Skeletal muscle tissue (tissue), 4 donors: ENCODE data around the gene MIF. TPM values are rescaled to one million over a fixed set of nuclear protein-coding genes. Genes with fewer than 3 reads are reported as not detected.

Experiments
- H3K27ac ChIP-seq: one replicate; pipeline ENCODE4 v1.7.0; 2013; ENCODE audit warnings: mild to moderate bottlenecking, low read depth, low read length, inconsistent platforms
- H3K27me3 ChIP-seq, 3 donors: one replicate each; pipeline ENCODE4 v1.7.0; 2013; ENCODE audit warnings: low read length in 3 of 3; ENCODE audit not compliant: control insufficient read depth in 3 of 3, insufficient read depth in 3 of 3
- H3K36me3 ChIP-seq, 3 donors: one replicate each; pipeline ENCODE4 v1.7.0; 2013; ENCODE audit warnings: low read length in 3 of 3; ENCODE audit not compliant: control insufficient read depth in 3 of 3, insufficient read depth in 3 of 3
- H3K4me1 ChIP-seq, 3 donors: one replicate each; pipeline ENCODE4 v1.7.0; 2013; ENCODE audit warnings: low read length in 3 of 3, mild to moderate bottlenecking in 3 of 3; ENCODE audit not compliant: control insufficient read depth in 3 of 3, insufficient read depth in 3 of 3
- H3K4me3 ChIP-seq, 3 donors: one replicate each; pipeline ENCODE4 v1.7.0; 2013; ENCODE audit warnings: low read length in 3 of 3
- H3K9ac ChIP-seq, 3 donors: one replicate each; pipeline ENCODE4 v1.7.0; 2013; ENCODE audit warnings: low read length in 3 of 3, mild to moderate bottlenecking in 3 of 3, moderate library complexity in 2 of 3, low read depth in 1 of 3
- H3K9me3 ChIP-seq, 3 donors: one replicate each; pipeline ENCODE4 v1.7.0; 2013; ENCODE audit warnings: low read length in 3 of 3; ENCODE audit not compliant: control insufficient read depth in 3 of 3
- total RNA-seq: library from RNA; depleted of rRNA; stranded (reverse); fragments of >200 nt; gene quantifications from one replicate; pipeline ENCODE4 v1.2.3, GENCODE V29; 2014
- donor health status: Osteomylitis.

The MIF gene
- total RNA-seq, 1 donor from 2014 or later, result 76.7 TPM

DNA sequence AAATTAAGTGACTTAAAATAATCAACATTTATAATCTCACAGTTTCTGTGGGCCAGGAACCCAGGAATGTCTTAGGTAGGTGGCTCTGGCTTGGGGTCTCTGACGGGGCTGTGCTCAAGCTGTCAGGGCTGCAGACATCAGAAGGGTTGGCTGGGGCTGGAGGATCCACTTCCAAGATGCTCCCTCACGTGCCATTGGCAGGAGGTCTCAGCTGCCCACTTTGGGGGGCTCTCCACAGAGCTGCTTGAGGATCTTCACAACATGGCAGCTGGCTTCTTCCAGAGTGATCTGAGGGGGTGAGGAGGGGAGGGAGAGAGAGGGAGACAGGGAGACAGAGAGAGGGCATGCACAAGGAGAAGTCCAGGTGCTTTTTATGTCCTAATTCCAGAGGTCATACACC, 18.4 kb upstream of the MIF start:
- Histone ChIP-seq H3K4me3 (no peak overlapping the region), H3K36me3 (peaks cover 21 to 34% (median 29%) of the 10 kb centered on the region in 3 donors), H3K27me3 (no peaks in the 10 kb centered on the region), H3K9me3 (no peaks in the 10 kb centered on the region), H3K9ac (no peak overlapping the region), H3K27ac (no peak overlapping the region), H3K4me1 (peaks cover 3 to 13% (median 8%) of the 10 kb centered on the region in 3 donors)

DNA sequence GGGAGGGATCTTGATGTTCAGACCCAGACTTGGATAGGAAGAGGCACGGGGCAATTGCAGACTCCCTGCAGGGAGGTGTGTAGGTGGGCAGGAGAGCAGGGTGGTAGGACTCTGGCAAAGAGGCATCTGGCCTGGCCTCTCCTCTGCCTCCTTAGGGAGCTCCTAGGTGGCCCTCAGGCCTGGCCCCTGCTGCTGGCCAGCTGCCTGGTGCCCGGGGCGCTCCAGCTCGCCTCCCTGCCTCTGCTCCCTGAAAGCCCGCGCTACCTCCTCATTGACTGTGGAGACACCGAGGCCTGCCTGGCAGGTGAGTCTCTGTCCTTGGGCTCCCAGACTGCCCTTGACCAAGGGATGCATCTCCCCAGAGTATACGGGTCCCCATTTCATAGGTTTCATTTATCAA, 16.6 kb upstream of the MIF start:
- Histone ChIP-seq H3K36me3 (peaks cover 28 to 39% (median 32%) of the 10 kb centered on the region in 3 donors), H3K27ac (no peak overlapping the region), H3K9me3 (no peaks in the 10 kb centered on the region), H3K4me1 (peaks cover 3 to 13% (median 8%) of the 10 kb centered on the region in 3 donors), H3K27me3 (no peaks in the 10 kb centered on the region), H3K9ac (no peak overlapping the region), H3K4me3 (no peak overlapping the region)

DNA sequence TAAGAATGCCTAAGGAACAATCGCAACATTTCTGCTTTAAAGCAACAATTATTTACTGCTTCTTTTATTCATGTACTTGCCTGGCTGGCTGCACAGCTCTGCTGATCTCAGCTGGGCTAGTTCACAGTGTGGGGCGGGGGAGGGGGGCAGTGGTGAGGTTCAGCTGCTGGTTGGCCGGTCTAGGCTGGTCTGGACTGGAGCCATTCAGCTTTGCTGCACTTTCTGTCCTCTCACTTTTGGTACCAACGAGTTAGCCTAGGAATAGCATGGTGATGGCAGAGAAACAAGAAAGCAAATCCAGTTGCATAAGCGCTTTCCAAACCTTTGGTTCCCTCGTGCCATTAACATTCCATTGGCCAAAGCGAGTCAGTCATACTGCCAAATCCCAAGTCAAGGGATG, 16.0 kb upstream of the MIF start:
- H3K36me3 ChIP-seq, result peaks cover 28 to 39% (median 35%) of the 10 kb centered on the region in 3 donors
- H3K9ac ChIP-seq, result no peak overlapping the region
- H3K27ac ChIP-seq, result no peak overlapping the region

DNA sequence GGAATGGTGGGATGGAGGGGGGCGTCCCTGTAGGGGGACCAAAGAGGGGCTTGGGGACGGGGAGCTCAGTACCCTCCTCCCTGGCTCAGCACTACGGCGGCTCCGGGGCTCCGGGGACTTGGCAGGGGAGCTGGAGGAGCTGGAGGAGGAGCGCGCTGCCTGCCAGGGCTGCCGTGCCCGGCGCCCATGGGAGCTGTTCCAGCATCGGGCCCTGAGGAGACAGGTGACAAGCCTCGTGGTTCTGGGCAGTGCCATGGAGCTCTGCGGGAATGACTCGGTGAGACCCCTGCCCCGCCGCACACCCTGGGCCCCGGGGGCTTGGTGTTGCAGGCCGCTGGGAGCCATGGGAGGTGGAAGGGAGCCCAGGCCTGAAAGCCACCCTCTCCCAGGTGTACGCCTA, 11.8 kb upstream of the MIF start:
- no peak overlapping the region for H3K27ac ChIP-seq
- no peak overlapping the region for H3K9ac ChIP-seq
- no peaks in the 10 kb centered on the region for H3K27me3 ChIP-seq
- peaks cover 3 to 11% (median 8%) of the 10 kb centered on the region in 3 donors for H3K4me1 ChIP-seq
- H3K36me3 ChIP-seq, result peaks cover 15 to 30% (median 17%) of the 10 kb centered on the region in 3 donors
- no peak overlapping the region for H3K4me3 ChIP-seq
- no peaks in the 10 kb centered on the region for H3K9me3 ChIP-seq

More for the DNA sequence above, 16.0 kb upstream of the MIF start:
- no peaks in the 10 kb centered on the region for H3K9me3 ChIP-seq
- no peak overlapping the region for H3K4me3 ChIP-seq
- peaks cover 3 to 13% (median 8%) of the 10 kb centered on the region in 3 donors for H3K4me1 ChIP-seq
- H3K27me3 ChIP-seq, result no peaks in the 10 kb centered on the region

DNA sequence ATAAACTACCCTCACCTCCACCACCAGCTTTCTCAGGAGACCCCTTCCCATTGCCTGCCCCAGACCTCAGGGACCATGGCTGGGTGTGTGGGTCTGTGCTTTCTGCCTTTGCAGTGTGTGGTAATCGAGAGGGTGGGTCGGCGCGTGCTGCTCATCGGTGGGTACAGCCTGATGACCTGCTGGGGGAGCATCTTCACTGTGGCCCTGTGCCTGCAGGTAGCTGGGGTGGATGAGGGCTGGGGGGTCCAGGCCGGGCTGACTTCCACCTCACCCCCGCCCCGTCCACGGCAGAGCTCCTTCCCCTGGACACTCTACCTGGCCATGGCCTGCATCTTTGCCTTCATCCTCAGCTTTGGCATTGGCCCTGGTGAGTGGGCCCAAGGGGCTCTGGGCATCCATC, 10.5 kb upstream of the MIF start:
- peaks cover 0 to 3% (median 0%) of the 10 kb centered on the region in 3 donors for H3K4me1 ChIP-seq
- no peak overlapping the region for H3K4me3 ChIP-seq
- no peak overlapping the region for H3K27ac ChIP-seq
- no peak overlapping the region for H3K9ac ChIP-seq
- peaks cover 12 to 27% (median 12%) of the 10 kb centered on the region in 3 donors for H3K36me3 ChIP-seq
- no peaks in the 10 kb centered on the region for H3K27me3 ChIP-seq
- H3K9me3 ChIP-seq, result no peaks in the 10 kb centered on the region

DNA sequence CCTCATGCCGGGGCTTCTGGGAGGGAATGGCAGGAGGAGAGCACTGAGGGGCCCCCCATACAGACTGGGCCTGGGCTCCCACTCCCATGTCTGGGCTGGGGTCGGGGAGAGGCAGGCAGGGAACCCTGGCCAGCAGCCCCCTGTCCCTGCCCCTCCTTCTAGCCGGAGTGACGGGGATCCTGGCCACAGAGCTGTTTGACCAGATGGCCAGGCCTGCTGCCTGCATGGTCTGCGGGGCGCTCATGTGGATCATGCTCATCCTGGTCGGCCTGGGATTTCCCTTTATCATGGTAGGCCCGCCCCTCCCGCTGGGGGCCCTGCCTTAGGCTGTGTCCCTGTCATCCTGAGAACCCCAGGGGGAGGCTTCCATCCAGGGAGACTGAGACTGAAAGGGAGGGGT, 10.0 kb upstream of the MIF start:
- H3K27me3 ChIP-seq, result no peaks in the 10 kb centered on the region
- H3K4me3 ChIP-seq, result no peak overlapping the region
- no peak overlapping the region for H3K9ac ChIP-seq
- no peaks in the 10 kb centered on the region for H3K9me3 ChIP-seq
- no peak overlapping the region for H3K27ac ChIP-seq
- H3K36me3 ChIP-seq, result peaks cover 12 to 27% (median 12%) of the 10 kb centered on the region in 3 donors
- peaks cover 0 to 4% (median 0%) of the 10 kb centered on the region in 3 donors for H3K4me1 ChIP-seq

DNA sequence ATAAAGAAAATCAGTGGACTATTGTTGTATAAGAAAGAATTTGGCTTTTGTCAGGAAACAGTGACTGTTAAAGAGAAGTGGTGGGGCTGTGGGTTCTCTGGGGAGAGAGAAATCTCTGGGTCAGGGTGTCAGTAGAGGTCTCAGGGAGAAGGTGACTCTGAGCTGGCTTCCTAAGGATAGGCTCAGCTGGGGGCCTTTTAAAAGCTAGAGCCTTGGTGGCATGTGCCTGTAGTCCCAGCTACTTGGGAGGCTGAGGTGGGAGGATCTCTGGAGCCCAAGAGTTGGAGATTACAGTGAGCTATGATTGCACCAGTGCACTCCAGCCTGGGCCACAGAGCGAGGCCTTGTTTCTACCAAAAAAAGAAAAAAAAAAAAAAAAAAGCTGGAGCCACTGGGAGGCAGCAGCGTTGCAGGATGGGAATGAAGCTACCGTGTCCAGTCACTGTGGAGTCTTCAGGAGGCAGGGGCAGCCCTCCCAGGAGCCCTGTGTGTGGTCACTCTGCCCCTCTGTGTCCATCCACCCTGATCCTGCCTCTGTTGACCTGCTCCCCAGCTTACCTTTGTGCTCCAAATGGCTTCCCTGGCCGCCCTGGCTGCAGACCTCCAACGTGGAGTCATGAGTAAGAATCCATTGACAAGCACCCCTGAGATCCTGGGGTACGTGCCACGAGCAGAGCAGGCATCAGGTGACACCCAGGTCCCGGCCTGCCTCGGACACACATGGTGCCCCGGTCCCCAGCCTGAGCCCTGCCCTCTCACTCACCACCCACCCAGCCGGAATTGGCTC, 5.4 kb upstream of the MIF start:
- peaks cover 2 to 11% (median 3%) of the 10 kb centered on the region in 3 donors for H3K36me3 ChIP-seq

DNA sequence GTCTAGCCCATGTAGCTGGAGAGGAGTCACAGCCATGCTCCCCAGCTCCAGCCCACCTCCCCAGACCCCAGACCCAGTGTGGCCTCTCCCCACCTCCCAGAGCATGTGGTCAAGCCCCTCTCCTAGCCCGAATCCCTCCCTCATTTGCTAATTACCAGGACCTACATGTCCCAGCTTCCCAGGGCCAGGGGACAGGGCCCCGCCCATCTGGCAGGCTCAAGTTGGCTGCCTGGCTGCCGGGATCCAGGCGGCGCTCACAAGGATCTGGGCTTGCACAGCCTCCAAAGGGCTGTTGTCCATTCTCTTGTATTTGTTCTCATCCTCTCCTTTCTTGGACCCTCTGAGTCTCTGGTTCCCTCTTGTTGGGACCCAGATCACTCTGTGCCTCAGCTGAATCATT, 4.6 kb upstream of the MIF start:
- Histone ChIP-seq H3K36me3 (peaks cover 0 to 8% (median 3%) of the 10 kb centered on the region in 3 donors), H3K9ac (peak overlapping the region in 1 of 3 donors; percentile 28)

More for the DNA sequence above, 5.4 kb upstream of the MIF start:
- H3K9me3 ChIP-seq, result no peaks in the 10 kb centered on the region
- H3K27ac ChIP-seq, result no peak overlapping the region
- H3K4me1 ChIP-seq, result peaks cover 4 to 9% (median 7%) of the 10 kb centered on the region in 3 donors
- H3K27me3 ChIP-seq, result no peaks in the 10 kb centered on the region
- no peak overlapping the region for H3K4me3 ChIP-seq
- peak overlapping the region in 1 of 3 donors; percentile 43 for H3K9ac ChIP-seq

DNA sequence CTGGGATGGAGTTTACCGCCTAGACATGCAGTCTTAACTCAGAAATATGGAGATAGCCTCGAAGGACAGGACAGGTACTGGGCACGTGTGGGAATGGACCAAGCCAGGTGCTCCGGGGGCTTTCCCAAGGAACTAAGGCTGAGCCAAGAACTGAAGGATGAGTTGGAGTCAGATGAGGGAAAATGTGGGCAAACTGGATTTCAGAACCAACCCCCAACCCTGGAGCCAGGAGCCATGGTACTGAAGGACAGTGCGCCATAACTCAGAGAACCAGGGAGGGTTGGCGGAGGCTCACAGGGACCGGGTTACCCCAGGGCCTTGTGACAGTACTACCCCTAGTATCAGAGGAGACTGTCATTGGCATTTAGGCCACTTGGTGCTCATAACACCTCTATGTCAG, 2.5 kb upstream of the MIF start:
- peaks cover 3 to 9% (median 6%) of the 10 kb centered on the region in 3 donors for H3K36me3 ChIP-seq
- no peak overlapping the region for H3K27ac ChIP-seq
- peaks cover 16 to 31% (median 18%) of the 10 kb centered on the region in 3 donors for H3K4me1 ChIP-seq
- no peaks in the 10 kb centered on the region for H3K27me3 ChIP-seq
- H3K4me3 ChIP-seq, result no peak overlapping the region
- no peak overlapping the region for H3K9ac ChIP-seq
- no peaks in the 10 kb centered on the region for H3K9me3 ChIP-seq

More for the DNA sequence above, 4.6 kb upstream of the MIF start:
- peaks cover 6 to 17% (median 9%) of the 10 kb centered on the region in 3 donors for H3K4me1 ChIP-seq
- H3K4me3 ChIP-seq, result no peak overlapping the region
- no peaks in the 10 kb centered on the region for H3K27me3 ChIP-seq
- no peak overlapping the region for H3K27ac ChIP-seq
- no peaks in the 10 kb centered on the region for H3K9me3 ChIP-seq

DNA sequence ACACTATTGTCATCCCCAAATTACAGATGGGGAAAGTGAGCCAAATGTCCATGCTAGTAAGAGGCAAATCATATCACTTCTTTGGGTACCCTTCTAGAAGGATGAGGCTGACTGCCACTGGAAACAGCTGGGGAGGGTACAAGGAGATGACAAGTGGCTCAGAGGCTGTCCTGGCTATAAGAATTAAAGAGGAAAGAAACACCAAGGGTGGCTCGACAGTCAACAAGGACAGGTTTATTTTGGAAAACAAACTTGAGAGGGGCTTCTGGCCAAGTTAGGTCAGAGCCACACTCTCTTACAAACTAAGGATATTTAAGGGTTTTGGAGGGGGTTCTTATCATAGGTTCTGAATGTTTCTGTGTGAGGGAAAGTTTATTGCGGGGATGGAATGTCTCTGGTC, 2.1 kb upstream of the MIF start:
- Histone ChIP-seq H3K4me3 (no peak overlapping the region), H3K27ac (no peak overlapping the region), H3K9me3 (no peaks in the 10 kb centered on the region), H3K27me3 (no peaks in the 10 kb centered on the region), H3K9ac (no peak overlapping the region), H3K36me3 (peaks cover 7 to 10% (median 9%) of the 10 kb centered on the region in 3 donors), H3K4me1 (peaks cover 16 to 31% (median 18%) of the 10 kb centered on the region in 3 donors)
